C4-2B (cell line): ENCODE data around the gene FAXC.

Source experiments
- CTCF ChIP-seq: fragments of 450-650 bp; conservative IDR thresholded peaks from 2 replicates; pipeline ENCODE4 v1.5.1; 2017; ENCODE audit warnings: mild to moderate bottlenecking
- ZFX ChIP-seq: fragments of 450-650 bp; IDR thresholded peaks from 2 replicates; pipeline ENCODE4 v1.6.1; 2017

- TF ChIP-seq CTCF (no peak), ZFX (no peak)
These were observed 16.4 kb downstream of the FAXC start for GRCh38 chr6:99333068-99333467.
